ENCODE results near the gene SEMA3E.

SEMA3E gene

DNA sequence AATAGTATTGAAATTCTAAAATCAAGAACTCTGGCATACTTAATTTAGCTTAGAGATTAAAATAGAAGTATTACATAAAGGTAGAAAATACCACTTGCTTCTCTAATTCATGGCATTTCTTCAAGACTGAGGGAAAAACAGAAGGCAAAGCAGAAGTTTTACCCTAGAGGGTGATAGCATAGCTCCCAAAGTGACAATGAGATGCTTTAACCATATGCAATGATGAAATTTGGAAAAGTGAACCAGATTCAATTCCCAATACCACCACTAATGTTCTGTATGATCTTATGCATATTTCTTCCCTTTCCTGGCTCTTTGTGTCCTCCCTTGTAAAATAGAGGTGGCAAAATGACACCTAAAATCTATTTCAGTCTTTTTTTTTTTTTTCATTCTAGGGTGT is 260.5 kb downstream of the SEMA3E start:
- Histone ChIP-seq H4K91ac (ENCODE audit: low read length) (no peak overlapping the region), H3K23ac (ENCODE audit: low read length in 2 of 2) (no peak overlapping the region), H4K8ac (ENCODE audit: low read length) (no peak overlapping the region), H3K79me1 (replicated peaks; ENCODE audit: low read length, poor library complexity, severe bottlenecking) (no peaks in the 10 kb centered on the region), H3K14ac (ENCODE audit: low read length in 2 of 2) (no peak overlapping the region), H2BK15ac (ENCODE audit: low read depth, poor library complexity, severe bottlenecking) (no peak overlapping the region), H3K4me3 (ENCODE audit: insufficient read depth in 1 of 2, low read depth in 1 of 2, low read length in 2 of 2) (no peak overlapping the region), H3K9ac (ENCODE audit: low read length) (no peak overlapping the region), H3K4me2 (ENCODE audit: low read length, poor library complexity, severe bottlenecking) (no peak overlapping the region), H2BK120ac (ENCODE audit: low read depth, low read length) (no peak overlapping the region), H3K27me3 (ENCODE audit: control insufficient read depth in 1 of 2, insufficient read depth in 1 of 2, low read length in 2 of 2) (no peaks in the 10 kb centered on the region), H3K18ac (ENCODE audit: low read depth in 1 of 2, low read length in 2 of 2) (no peak overlapping the region), H2AFZ (ENCODE audit: low read depth, low read length) (no peak overlapping the region), H3K36me3 (ENCODE audit: control insufficient read depth in 1 of 2, insufficient read depth in 2 of 2, low read depth in 1 of 2, low read length in 2 of 2) (no peaks in the 10 kb centered on the region), H2BK12ac (ENCODE audit: low read length in 2 of 2) (no peak overlapping the region), H3K9me3 (ENCODE audit: control insufficient read depth, low read length) (no peaks in the 10 kb centered on the region), H2AK5ac (ENCODE audit: low read length, severe bottlenecking) (no peak overlapping the region), H3K4me1 (ENCODE audit: control insufficient read depth, insufficient read depth, low read depth, low read length) (no peaks in the 10 kb centered on the region), H3K27ac (ENCODE audit: low read length, poor library complexity, severe bottlenecking) (no peak overlapping the region), H2BK5ac (ENCODE audit: low read depth, low read length, poor library complexity, severe bottlenecking) (no peak overlapping the region), H3K4ac (ENCODE audit: low read depth in 1 of 2, low read length in 2 of 2) (no peak overlapping the region)
- no peak for DNase-seq

DNA sequence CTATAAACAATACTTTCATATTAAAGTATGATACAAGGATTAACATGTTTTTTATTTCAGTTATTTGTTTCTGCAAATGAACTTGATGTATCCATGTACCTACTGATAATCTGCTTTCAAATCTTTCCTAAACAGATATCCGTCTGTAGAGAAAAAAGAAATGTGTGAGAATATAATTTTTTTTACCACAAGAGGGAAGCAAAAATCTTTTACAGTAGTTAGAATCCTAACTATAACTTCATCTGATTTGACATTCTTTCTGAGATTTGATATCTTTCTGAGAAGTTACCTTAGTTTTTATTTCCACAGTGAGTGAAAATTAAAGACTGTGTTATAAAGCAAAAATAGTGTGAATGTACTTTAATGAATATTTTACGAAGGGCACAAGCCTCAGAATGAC is 282.3 kb downstream of the SEMA3E start:
- Histone ChIP-seq H3K4ac (ENCODE audit: low read depth in 1 of 2, low read length in 2 of 2) (no peak overlapping the region), H3K27ac (ENCODE audit: low read length, poor library complexity, severe bottlenecking) (no peak overlapping the region), H3K79me1 (replicated peaks; ENCODE audit: low read length, poor library complexity, severe bottlenecking) (no peaks in the 10 kb centered on the region), H4K8ac (ENCODE audit: low read length) (no peak overlapping the region), H2BK5ac (ENCODE audit: low read depth, low read length, poor library complexity, severe bottlenecking) (no peak overlapping the region), H3K36me3 (ENCODE audit: control insufficient read depth in 1 of 2, insufficient read depth in 2 of 2, low read depth in 1 of 2, low read length in 2 of 2) (no peaks in the 10 kb centered on the region), H3K9me3 (ENCODE audit: control insufficient read depth, low read length) (no peaks in the 10 kb centered on the region), H2BK15ac (ENCODE audit: low read depth, poor library complexity, severe bottlenecking) (no peak overlapping the region), H2AFZ (ENCODE audit: low read depth, low read length) (no peak overlapping the region), H2AK5ac (ENCODE audit: low read length, severe bottlenecking) (no peak overlapping the region), H3K4me3 (ENCODE audit: insufficient read depth in 1 of 2, low read depth in 1 of 2, low read length in 2 of 2) (no peak overlapping the region), H3K4me1 (ENCODE audit: control insufficient read depth, insufficient read depth, low read depth, low read length) (no peaks in the 10 kb centered on the region), H3K23ac (ENCODE audit: low read length in 2 of 2) (no peak overlapping the region), H3K14ac (ENCODE audit: low read length in 2 of 2) (no peak overlapping the region), H2BK120ac (ENCODE audit: low read depth, low read length) (no peak overlapping the region), H4K91ac (ENCODE audit: low read length) (no peak overlapping the region), H3K27me3 (ENCODE audit: control insufficient read depth in 1 of 2, insufficient read depth in 1 of 2, low read length in 2 of 2) (no peaks in the 10 kb centered on the region), H2BK12ac (ENCODE audit: low read length in 2 of 2) (no peak overlapping the region), H3K9ac (ENCODE audit: low read length) (no peak overlapping the region), H3K4me2 (ENCODE audit: low read length, poor library complexity, severe bottlenecking) (no peak overlapping the region), H3K18ac (ENCODE audit: low read depth in 1 of 2, low read length in 2 of 2) (no peak overlapping the region)
- no peak for DNase-seq
- WGBS = 60% methylated on average over 1 of the region's 2 CpGs

- H2BK12ac ChIP-seq (ENCODE audit: low read length in 2 of 2) = no peak overlapping the region
- H3K9me3 ChIP-seq (ENCODE audit: control insufficient read depth, low read length) = no peaks in the 10 kb centered on the region
- H3K36me3 ChIP-seq (ENCODE audit: control insufficient read depth in 1 of 2, insufficient read depth in 2 of 2, low read depth in 1 of 2, low read length in 2 of 2) = no peaks in the 10 kb centered on the region
- no peak overlapping the region for H3K4me3 ChIP-seq (ENCODE audit: insufficient read depth in 1 of 2, low read depth in 1 of 2, low read length in 2 of 2)
- H4K8ac ChIP-seq (ENCODE audit: low read length) = no peak overlapping the region
- H2BK15ac ChIP-seq (ENCODE audit: low read depth, poor library complexity, severe bottlenecking) = no peak overlapping the region
- no peak overlapping the region for H3K4ac ChIP-seq (ENCODE audit: low read depth in 1 of 2, low read length in 2 of 2)
- no peak overlapping the region for H3K14ac ChIP-seq (ENCODE audit: low read length in 2 of 2)
- H3K9ac ChIP-seq (ENCODE audit: low read length) = no peak overlapping the region
- no peak overlapping the region for H2AFZ ChIP-seq (ENCODE audit: low read depth, low read length)
- no peak overlapping the region for H4K91ac ChIP-seq (ENCODE audit: low read length)
- H2BK120ac ChIP-seq (ENCODE audit: low read depth, low read length) = no peak overlapping the region
- no peaks in the 10 kb centered on the region for H3K4me1 ChIP-seq (ENCODE audit: control insufficient read depth, insufficient read depth, low read depth, low read length)
- no peaks in the 10 kb centered on the region for H3K27me3 ChIP-seq (ENCODE audit: control insufficient read depth in 1 of 2, insufficient read depth in 1 of 2, low read length in 2 of 2)
- no peak overlapping the region for H3K27ac ChIP-seq (ENCODE audit: low read length, poor library complexity, severe bottlenecking)
- H2AK5ac ChIP-seq (ENCODE audit: low read length, severe bottlenecking) = no peak overlapping the region
- no peak overlapping the region for H2BK5ac ChIP-seq (ENCODE audit: low read depth, low read length, poor library complexity, severe bottlenecking)
- peak; percentile 18 for DNase-seq
- no peaks in the 10 kb centered on the region for H3K79me1 ChIP-seq (replicated peaks; ENCODE audit: low read length, poor library complexity, severe bottlenecking)
- H3K23ac ChIP-seq (ENCODE audit: low read length in 2 of 2) = no peak overlapping the region
- no peak overlapping the region for H3K18ac ChIP-seq (ENCODE audit: low read depth in 1 of 2, low read length in 2 of 2)
- H3K4me2 ChIP-seq (ENCODE audit: low read length, poor library complexity, severe bottlenecking) = no peak overlapping the region
These were observed 283.2 kb downstream of the SEMA3E start for GRCh38 chr7:83365746-83366145.

- Histone ChIP-seq H3K14ac (ENCODE audit: low read length in 2 of 2) (no peak overlapping the region), H3K18ac (ENCODE audit: low read depth in 1 of 2, low read length in 2 of 2) (no peak overlapping the region)
- 95% methylated on average over 5 of the region's 8 CpGs for WGBS
These were observed 285.9 kb downstream of the SEMA3E start for GRCh38 chr7:83362871-83363550.

More at GRCh38 chr7:83362871-83363550, 285.9 kb downstream of the SEMA3E start:
- Histone ChIP-seq H3K36me3 (ENCODE audit: control insufficient read depth in 1 of 2, insufficient read depth in 2 of 2, low read depth in 1 of 2, low read length in 2 of 2) (no peaks in the 10 kb centered on the region), H3K9ac (ENCODE audit: low read length) (no peak overlapping the region), H3K23ac (ENCODE audit: low read length in 2 of 2) (no peak overlapping the region), H3K4ac (ENCODE audit: low read depth in 1 of 2, low read length in 2 of 2) (no peak overlapping the region), H2BK15ac (ENCODE audit: low read depth, poor library complexity, severe bottlenecking) (no peak overlapping the region), H3K4me1 (ENCODE audit: control insufficient read depth, insufficient read depth, low read depth, low read length) (no peaks in the 10 kb centered on the region), H3K4me2 (ENCODE audit: low read length, poor library complexity, severe bottlenecking) (no peak overlapping the region), H2BK12ac (ENCODE audit: low read length in 2 of 2) (no peak overlapping the region), H2BK5ac (ENCODE audit: low read depth, low read length, poor library complexity, severe bottlenecking) (no peak overlapping the region), H2BK120ac (ENCODE audit: low read depth, low read length) (no peak overlapping the region), H3K27ac (ENCODE audit: low read length, poor library complexity, severe bottlenecking) (no peak overlapping the region), H3K79me1 (replicated peaks; ENCODE audit: low read length, poor library complexity, severe bottlenecking) (no peaks in the 10 kb centered on the region), H3K9me3 (ENCODE audit: control insufficient read depth, low read length) (no peaks in the 10 kb centered on the region), H2AFZ (ENCODE audit: low read depth, low read length) (no peak overlapping the region), H3K4me3 (ENCODE audit: insufficient read depth in 1 of 2, low read depth in 1 of 2, low read length in 2 of 2) (no peak overlapping the region), H2AK5ac (ENCODE audit: low read length, severe bottlenecking) (no peak overlapping the region), H4K91ac (ENCODE audit: low read length) (no peak overlapping the region), H3K27me3 (ENCODE audit: control insufficient read depth in 1 of 2, insufficient read depth in 1 of 2, low read length in 2 of 2) (no peaks in the 10 kb centered on the region), H4K8ac (ENCODE audit: low read length) (no peak overlapping the region)
- DNase-seq = no peak

Measured in mesenchymal stem cell (in vitro differentiated cells and primary cell).